Nephron (organoid): ENCODE data around the gene SHOC1.
A peak's percentile ranks its signal among the peaks of the same experiment; 100 is the strongest.

Experiments
- H3K27ac Mint-ChIP-seq, 3 experiments: 2 replicates each; pipeline ENCODE4 v1.8.0; 2020; ENCODE audit warnings: mixed read lengths in 3 of 3, mild to moderate bottlenecking in 2 of 3, moderate library complexity in 1 of 3
- H3K27me3 Mint-ChIP-seq: 2 replicates; pipeline ENCODE4 v1.8.0; 2021; ENCODE audit warnings: low read depth, mild to moderate bottlenecking, moderate library complexity, mixed read lengths
- H3K36me3 Mint-ChIP-seq: 2 replicates; pipeline ENCODE4 v1.8.0; 2020; ENCODE audit warnings: low read depth, mixed read lengths
- H3K4me1 Mint-ChIP-seq: 2 replicates; pipeline ENCODE4 v1.8.0; 2020; ENCODE audit warnings: mixed read lengths
- H3K4me3 Mint-ChIP-seq, 3 experiments: 2 replicates each; pipeline ENCODE4 v1.8.0; 2020; ENCODE audit warnings: mild to moderate bottlenecking in 3 of 3, mixed read lengths in 3 of 3, moderate library complexity in 2 of 3
- H3K9me3 Mint-ChIP-seq: 2 replicates; pipeline ENCODE4 v1.8.0; 2020; ENCODE audit warnings: mixed read lengths
- CTCF ChIP-seq, 3 experiments: fragments of 200-600 bp; sonication (generic); IDR thresholded peaks; one replicate each; pipeline ENCODE4 v1.5.0; 2021; ENCODE audit warnings: antibody characterized with exemption in 3 of 3; ENCODE audit not compliant: unreplicated experiment in 3 of 3

SHOC1 gene

GRCh38 chr9:111794835-111795556 is at the start of gene SHOC1:
Gene SHOC1, minus strand, starts transcription at chr9:111794937. Its CDS starts 3,519 bp downstream, at chr9:111791418.
- Mint-ChIP-seq H3K4me1 (no peaks in the 10 kb centered on the region), H3K4me3 (no peak within 1 kb of the TSS), H3K27me3 (no peaks in the 10 kb centered on the region), H3K9me3 (no peaks in the 10 kb centered on the region), H3K36me3 (peaks cover 8% of the 10 kb centered on the region), H3K27ac (peak within 1 kb of the TSS in 1 of 3 experiments; percentile 15)
- no peak for TF ChIP-seq CTCF (IDR thresholded peaks at IDR 0.05; ENCODE audit: unreplicated experiment in 3 of 3)

GRCh38 chr9:111843971-111844370 is 49.2 kb upstream of the SHOC1 start:
- H3K4me3 Mint-ChIP-seq = no peak overlapping the region
- no peaks in the 10 kb centered on the region for H3K36me3 Mint-ChIP-seq
- TF ChIP-seq CTCF (IDR thresholded peaks at IDR 0.05; ENCODE audit: unreplicated experiment in 3 of 3) = no peak
- H3K4me1 Mint-ChIP-seq = peaks cover 4% of the 10 kb centered on the region
- peaks cover 3% of the 10 kb centered on the region for H3K27me3 Mint-ChIP-seq
- no peak overlapping the region for H3K27ac Mint-ChIP-seq
- H3K9me3 Mint-ChIP-seq = peaks cover 2% of the 10 kb centered on the region

DNA sequence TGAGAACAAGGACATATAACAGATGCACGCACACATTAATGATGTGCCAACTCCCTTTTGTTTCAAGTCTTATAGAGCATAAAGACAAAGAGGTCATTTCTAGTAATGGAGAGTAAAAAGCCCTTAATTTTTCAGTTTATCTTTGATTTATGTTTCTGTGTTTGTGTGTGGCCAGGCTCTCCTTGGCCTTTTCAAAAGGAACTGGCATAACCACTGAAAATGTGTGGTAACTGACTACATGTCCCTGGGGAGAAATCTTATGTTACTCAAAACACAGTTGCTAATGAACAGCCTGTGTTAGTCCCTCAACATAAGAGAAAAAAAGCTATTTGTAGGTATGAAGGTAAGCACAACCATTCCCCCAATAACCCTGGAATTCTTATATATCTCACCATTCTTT is 47.6 kb upstream of the SHOC1 start:
- Mint-ChIP-seq H3K4me3 (no peak overlapping the region), H3K9me3 (peaks cover 2% of the 10 kb centered on the region), H3K4me1 (peaks cover 4% of the 10 kb centered on the region)

DNA sequence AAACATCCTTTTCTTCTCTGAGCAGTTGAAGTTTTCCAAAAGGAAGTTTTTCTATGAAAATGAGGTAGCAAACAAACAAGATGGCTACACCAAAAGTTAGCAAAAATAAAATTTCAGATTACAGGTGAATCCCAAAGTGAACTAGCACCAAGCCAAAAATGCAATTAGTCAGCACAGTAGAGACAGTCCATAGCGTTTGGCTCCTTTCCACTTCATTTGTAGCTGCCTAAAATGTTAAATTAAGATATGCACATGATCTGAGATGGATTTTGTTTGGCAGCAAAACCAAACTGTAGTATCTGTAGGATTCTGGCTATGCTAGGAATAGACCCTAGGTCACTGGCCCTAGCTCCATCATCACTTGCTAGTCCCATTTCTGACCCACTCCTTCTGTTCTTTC is 45.7 kb upstream of the SHOC1 start:
- Mint-ChIP-seq H3K9me3 (no peaks in the 10 kb centered on the region), H3K36me3 (no peaks in the 10 kb centered on the region), H3K27ac (no peak overlapping the region), H3K4me3 (no peak overlapping the region), H3K4me1 (peaks cover 4% of the 10 kb centered on the region), H3K27me3 (no peaks in the 10 kb centered on the region)
- TF ChIP-seq CTCF (IDR thresholded peaks at IDR 0.05; ENCODE audit: unreplicated experiment in 3 of 3) = no peak

More for the DNA sequence above, 47.6 kb upstream of the SHOC1 start:
- Mint-ChIP-seq H3K36me3 (no peaks in the 10 kb centered on the region), H3K27me3 (peaks cover 3% of the 10 kb centered on the region), H3K27ac (no peak overlapping the region)
- TF ChIP-seq CTCF (IDR thresholded peaks at IDR 0.05; ENCODE audit: unreplicated experiment in 3 of 3) = no peak

DNA sequence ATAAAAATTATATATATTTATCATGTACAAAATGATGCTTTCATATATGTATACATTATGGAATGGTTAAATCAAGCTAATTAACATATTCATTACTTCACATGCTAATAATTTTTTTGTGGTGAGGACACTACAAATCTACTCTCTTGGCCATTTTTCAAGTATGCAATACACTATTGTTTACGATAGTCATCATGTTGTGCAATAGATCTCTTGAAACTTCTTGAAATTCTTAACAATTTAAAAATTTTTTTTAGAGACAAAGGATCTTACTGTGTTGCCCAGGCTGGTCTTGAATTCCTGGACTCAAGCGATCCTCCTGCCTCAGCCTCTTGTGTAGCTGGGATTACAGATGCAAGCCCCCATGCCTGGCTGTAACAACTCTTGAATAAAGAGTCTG is 45.2 kb upstream of the SHOC1 start:
- Mint-ChIP-seq H3K27ac (no peak overlapping the region), H3K4me3 (no peak overlapping the region), H3K36me3 (no peaks in the 10 kb centered on the region), H3K4me1 (peaks cover 4% of the 10 kb centered on the region), H3K9me3 (no peaks in the 10 kb centered on the region), H3K27me3 (no peaks in the 10 kb centered on the region)
- no peak for TF ChIP-seq CTCF (IDR thresholded peaks at IDR 0.05; ENCODE audit: unreplicated experiment in 3 of 3)

- no peak overlapping the region for H3K4me3 Mint-ChIP-seq
- TF ChIP-seq CTCF (IDR thresholded peaks at IDR 0.05; ENCODE audit: unreplicated experiment in 3 of 3) = no peak
- no peak overlapping the region for H3K27ac Mint-ChIP-seq
- H3K36me3 Mint-ChIP-seq = no peaks in the 10 kb centered on the region
- peaks cover 4% of the 10 kb centered on the region for H3K4me1 Mint-ChIP-seq
- no peaks in the 10 kb centered on the region for H3K27me3 Mint-ChIP-seq
- H3K9me3 Mint-ChIP-seq = no peaks in the 10 kb centered on the region
Observed at GRCh38 chr9:111839387-111839786, 44.6 kb upstream of the SHOC1 start.
